ENCODE data around the gene CCDC24. TPM values are rescaled to one million over a fixed set of nuclear protein-coding genes. Genes with fewer than 3 reads are reported as not detected.

The CCDC24 gene
- total RNA-seq, 4 donors from 2014 or later, result 0.73 to 2.9 (median 1.2) TPM

DNA sequence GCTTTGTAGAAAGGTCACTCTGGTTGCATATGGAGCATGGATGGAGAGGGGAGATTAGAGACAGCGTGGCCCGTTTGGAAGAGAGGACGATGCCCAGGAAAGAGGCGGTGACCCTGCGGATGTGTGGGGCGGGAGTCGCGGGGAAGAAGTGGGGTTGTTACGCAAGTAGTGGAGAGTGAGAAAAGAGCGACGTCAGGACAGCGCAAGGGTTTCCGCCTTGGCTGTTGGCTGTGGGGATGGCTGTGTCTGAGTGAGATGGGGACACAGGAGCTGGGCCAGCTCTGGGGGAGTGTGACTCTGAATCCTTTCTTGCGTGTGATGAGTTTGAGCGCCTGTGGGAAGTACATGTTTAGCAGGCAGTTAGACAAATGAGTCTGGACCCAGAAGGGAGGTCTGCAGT, 8.6 kb upstream of the CCDC24 start:
- intact Hi-C loops (cut with DNase I; ENCODE audit: low total_unique reads), result no loop called here
- TF ChIP-seq CTCF (IDR thresholded peaks at IDR 0.05 in 4 of 5, conservative IDR thresholded peaks at IDR 0.05 in 1 of 5) (no peak), POLR2A (IDR thresholded peaks at IDR 0.05) (no peak)
- H3K4me3 ChIP-seq, result no peak overlapping the region
- in situ Hi-C loops (cut with MboI; ENCODE audit: low sequenced_read_pairs in 4 of 4), result no loop called here
- H3K36me3 ChIP-seq, result peaks cover 0 to 18% of the 10 kb centered on the region in 2 donors
- H3K27me3 ChIP-seq, result no peaks in the 10 kb centered on the region
- H3K27ac ChIP-seq, result no peak overlapping the region
- H3K9me3 ChIP-seq, result no peaks in the 10 kb centered on the region
- DNase-seq, result no peak
- no peak for ATAC-seq
- H3K4me1 ChIP-seq, result peaks cover 8 to 17% of the 10 kb centered on the region in 2 donors

DNA sequence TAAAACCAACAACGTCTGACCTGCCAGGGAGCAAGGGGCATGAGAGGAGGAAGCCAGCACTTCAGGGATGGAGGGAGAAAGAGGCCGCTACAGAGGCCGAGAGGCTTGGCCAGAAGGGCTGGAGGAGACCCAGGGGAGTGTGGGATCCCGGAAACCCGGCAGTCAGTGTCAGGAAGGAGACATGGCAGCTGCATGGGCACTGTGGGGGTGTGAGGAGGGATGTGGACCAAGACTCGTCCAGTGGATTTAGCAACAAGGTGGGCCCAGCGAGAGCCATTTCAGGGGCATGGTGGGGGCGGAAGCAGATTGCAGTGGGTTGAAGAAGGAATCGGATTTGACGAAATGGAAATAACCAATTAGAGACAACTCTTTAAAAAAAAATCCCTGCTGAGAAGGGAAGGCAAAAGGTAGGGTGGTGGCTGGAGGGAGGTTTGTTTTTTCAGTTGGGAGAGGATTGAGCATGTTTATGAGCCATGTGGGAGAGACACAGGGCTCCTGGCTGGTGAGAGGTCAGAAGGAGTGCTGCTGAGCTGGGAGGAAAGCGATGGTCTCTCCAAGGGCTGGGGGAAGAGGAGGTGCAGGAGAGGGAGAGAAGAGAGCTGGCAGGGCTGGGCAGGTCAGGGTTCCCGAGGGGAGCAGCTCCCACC, 8.0 kb upstream of the CCDC24 start:
- H3K36me3 ChIP-seq, result peaks cover 0 to 12% of the 10 kb centered on the region in 2 donors
- no peak for DNase-seq

DNA sequence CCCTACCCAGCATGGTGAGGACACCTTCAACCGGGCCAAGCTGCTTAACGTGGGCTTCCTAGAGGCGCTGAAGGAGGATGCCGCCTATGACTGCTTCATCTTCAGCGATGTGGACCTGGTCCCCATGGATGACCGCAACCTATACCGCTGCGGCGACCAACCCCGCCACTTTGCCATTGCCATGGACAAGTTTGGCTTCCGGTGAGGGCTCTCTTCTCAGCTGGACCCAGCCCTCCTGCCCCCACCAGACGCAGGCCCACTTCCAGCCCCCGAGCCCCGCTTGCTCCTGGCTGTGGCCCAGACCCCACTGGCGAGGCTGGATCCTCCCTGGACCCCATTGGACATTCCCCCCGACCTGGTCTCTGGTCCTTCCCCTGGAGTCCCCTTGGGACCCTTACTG, 6.5 kb upstream of the CCDC24 start:
- H3K27ac ChIP-seq, result no peak overlapping the region
- intact Hi-C loops (cut with DNase I; ENCODE audit: low total_unique reads), result no loop called here
- no peak for ATAC-seq
- no peaks in the 10 kb centered on the region for H3K9me3 ChIP-seq
- TF ChIP-seq CTCF (IDR thresholded peaks at IDR 0.05 in 4 of 5, conservative IDR thresholded peaks at IDR 0.05 in 1 of 5) (no peak), POLR2A (IDR thresholded peaks at IDR 0.05) (no peak)
- no peaks in the 10 kb centered on the region for H3K27me3 ChIP-seq
- H3K36me3 ChIP-seq, result peaks cover 0 to 12% of the 10 kb centered on the region in 2 donors
- in situ Hi-C loops (cut with MboI; ENCODE audit: low sequenced_read_pairs in 4 of 4), result no loop called here
- H3K4me3 ChIP-seq, result no peak overlapping the region
- no peak for DNase-seq
- peaks cover 6 to 7% of the 10 kb centered on the region in 2 donors for H3K4me1 ChIP-seq

More for the DNA sequence above, 8.0 kb upstream of the CCDC24 start:
- no peak for ATAC-seq
- intact Hi-C loops (cut with DNase I; ENCODE audit: low total_unique reads) (no loop called here), in situ Hi-C loops (cut with MboI; ENCODE audit: low sequenced_read_pairs in 4 of 4) (no loop called here)
- no peaks in the 10 kb centered on the region for H3K9me3 ChIP-seq
- H3K27me3 ChIP-seq, result no peaks in the 10 kb centered on the region
- TF ChIP-seq CTCF (IDR thresholded peaks at IDR 0.05 in 4 of 5, conservative IDR thresholded peaks at IDR 0.05 in 1 of 5), result no peak
- TF ChIP-seq POLR2A (IDR thresholded peaks at IDR 0.05), result no peak
- no peak overlapping the region for H3K27ac ChIP-seq
- H3K4me3 ChIP-seq, result no peak overlapping the region
- H3K4me1 ChIP-seq, result peaks cover 8 to 14% of the 10 kb centered on the region in 2 donors

DNA sequence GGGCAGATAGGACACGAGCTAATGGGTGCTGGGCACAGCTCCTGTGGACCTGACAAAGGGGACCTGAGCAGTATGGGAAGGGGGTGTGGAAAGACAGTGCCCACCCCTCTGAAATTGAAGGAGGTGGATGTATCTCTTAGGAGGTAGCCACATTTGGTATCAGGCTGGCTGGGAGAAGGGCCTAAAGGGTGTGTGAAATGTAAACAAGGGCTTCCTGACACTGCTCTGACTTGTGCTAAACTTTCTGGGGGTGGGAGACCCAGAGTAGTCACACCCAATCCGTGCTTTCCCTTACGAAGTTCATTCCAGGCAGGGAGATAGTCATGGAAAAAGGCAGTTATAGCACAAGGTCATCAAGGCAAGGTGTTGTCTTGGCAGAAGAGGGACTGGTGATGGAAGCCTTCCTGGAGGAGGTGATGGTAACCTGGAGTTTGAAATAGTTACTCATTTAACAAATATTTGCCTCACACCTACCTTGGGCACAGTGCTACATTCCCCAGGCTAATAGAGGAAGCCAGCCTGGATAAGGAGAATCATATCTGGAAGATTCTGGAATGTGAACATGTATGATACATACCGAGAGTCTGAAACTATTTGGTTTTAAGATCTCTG, 5.3 kb upstream of the CCDC24 start:
- TF ChIP-seq CTCF (IDR thresholded peaks at IDR 0.05 in 4 of 5, conservative IDR thresholded peaks at IDR 0.05 in 1 of 5), result no peak
- no peak for TF ChIP-seq POLR2A (IDR thresholded peaks at IDR 0.05)
- Histone ChIP-seq H3K9me3 (no peaks in the 10 kb centered on the region), H3K27me3 (no peaks in the 10 kb centered on the region), H3K27ac (no peak overlapping the region), H3K4me3 (no peak overlapping the region), H3K4me1 (peaks cover 0 to 8% of the 10 kb centered on the region in 2 donors), H3K36me3 (peaks cover 0 to 12% of the 10 kb centered on the region in 2 donors)
- in situ Hi-C loops (cut with MboI; ENCODE audit: low sequenced_read_pairs in 4 of 4), result no loop called here
- intact Hi-C loops (cut with DNase I; ENCODE audit: low total_unique reads), result no loop called here
- ATAC-seq (no peak), DNase-seq (no peak)

Data from gastrocnemius medialis (tissue), 4 donors.